HEK293 (cell line): ENCODE data around the gene CACNA1D.

Source experiments
- CTCF ChIA-PET: fragments of 350-600 bp; formaldehyde crosslinking; extraction: SDS; loops from one replicate; lab custom pipeline; 2021; ENCODE audit warnings: antibody characterized with exemption; lab: Yijun Ruan, JAX
- POLR2A ChIA-PET: fragments of 300-600 bp; formaldehyde crosslinking; extraction: SDS; loops from one replicate; lab custom pipeline; 2020; ENCODE audit warnings: antibody characterized with exemption, inconsistent platforms; lab: Yijun Ruan, JAX
- H3K27ac ChIP-seq: fragments of 200-500 bp; sonication (Bioruptor generic); 2 replicates; pipeline ENCODE4 v1.5.1; 2014; ENCODE audit warnings: low read depth, low read length, control low read depth, inconsistent platforms; ENCODE audit errors: extremely low read depth
- H3K36me3 ChIP-seq, 2 experiments: fragments of 200-500 bp in 1 of 2; sonication (Bioruptor generic) in 1 of 2; 1 replicate in 1 of 2; 2 replicates in 1 of 2; pipeline ENCODE4 v1.5.1; 2014 to 2017; ENCODE audit warnings: inconsistent platforms in 2 of 2, low read length in 2 of 2; ENCODE audit not compliant: control insufficient read depth in 2 of 2, insufficient read depth in 1 of 2
- H3K4me1 ChIP-seq: fragments of 200-500 bp; sonication (Bioruptor generic); 2 replicates; pipeline ENCODE4 v1.5.1; 2014; ENCODE audit warnings: mild to moderate bottlenecking, low read length, inconsistent platforms; ENCODE audit not compliant: control insufficient read depth, insufficient read depth
- H3K4me3 ChIP-seq: 2 replicates; pipeline ENCODE4 v1.5.1; 2011; ENCODE audit warnings: low read depth, mild to moderate bottlenecking, control low read depth, low read length, moderate library complexity
- H3K9me3 ChIP-seq: fragments of 200-500 bp; sonication (Bioruptor generic); 2 replicates; pipeline ENCODE4 v1.5.1; 2014; ENCODE audit warnings: low read depth, low read length, inconsistent platforms; ENCODE audit not compliant: control insufficient read depth, insufficient read depth
- HOXA7 ChIP-seq: sonication (generic); formaldehyde crosslinking; IDR thresholded peaks from 2 replicates; pipeline ENCODE4 v1.8.1; 2022; ENCODE audit warnings: missing genetic modification reagents, borderline replicate concordance
- IKZF3 ChIP-seq: fragments of 450-650 bp; IDR thresholded peaks from 2 replicates; pipeline ENCODE4 v1.5.0; 2018; ENCODE audit warnings: missing biosample characterization, mild to moderate bottlenecking, missing genetic modification characterization, moderate library complexity
- KLF16 ChIP-seq: fragments of 450-650 bp; formaldehyde crosslinking; IDR thresholded peaks from 2 replicates; pipeline ENCODE4 v1.5.1; 2017; ENCODE audit warnings: missing biosample characterization, missing genetic modification characterization
- SALL2 ChIP-seq: fragments of 450-650 bp; formaldehyde crosslinking; IDR thresholded peaks from 2 replicates; pipeline ENCODE4 v1.5.0; 2017; ENCODE audit warnings: missing biosample characterization, mild to moderate bottlenecking, missing genetic modification characterization, borderline replicate concordance
- SP3 ChIP-seq: fragments of 450-650 bp; formaldehyde crosslinking; IDR thresholded peaks from 2 replicates; pipeline ENCODE4 v1.5.1; 2016; ENCODE audit warnings: missing biosample characterization, missing genetic modification characterization
- TRIM28 ChIP-seq: IDR thresholded peaks from 2 replicates; pipeline ENCODE4 v1.6.1; 2011; ENCODE audit warnings: low read length, control low read depth, borderline replicate concordance
- ZBTB17 ChIP-seq: fragments of 450-650 bp; formaldehyde crosslinking; IDR thresholded peaks from 2 replicates; pipeline ENCODE4 v1.5.1; 2016; ENCODE audit warnings: missing biosample characterization, missing genetic modification characterization
- ZFHX2 ChIP-seq: fragments of 450-650 bp; formaldehyde crosslinking; conservative IDR thresholded peaks from 2 replicates; pipeline ENCODE4 v1.5.1; 2016; ENCODE audit warnings: missing biosample characterization, missing genetic modification characterization
- ZFP3 ChIP-seq: fragments of 450-650 bp; formaldehyde crosslinking; IDR thresholded peaks from 2 replicates; pipeline ENCODE4 v1.5.1; 2016; ENCODE audit warnings: low read depth, missing biosample characterization, missing genetic modification characterization
- ZIC2 ChIP-seq: fragments of 450-650 bp; formaldehyde crosslinking; IDR thresholded peaks from 2 replicates; pipeline ENCODE4 v1.5.1; 2016; ENCODE audit warnings: missing biosample characterization, missing genetic modification characterization
- ZNF112 ChIP-seq: fragments of 450-650 bp; formaldehyde crosslinking; IDR thresholded peaks from 2 replicates; pipeline ENCODE4 v1.5.0; 2017; ENCODE audit warnings: missing biosample characterization, missing genetic modification characterization
- ZNF169 ChIP-seq: fragments of 450-650 bp; formaldehyde crosslinking; IDR thresholded peaks from 2 replicates; pipeline ENCODE4 v1.5.1; 2016; ENCODE audit warnings: missing biosample characterization, missing genetic modification characterization
- ZNF174 ChIP-seq: fragments of 450-650 bp; formaldehyde crosslinking; IDR thresholded peaks from 2 replicates; pipeline ENCODE4 v1.5.0; 2017; ENCODE audit warnings: missing biosample characterization, mild to moderate bottlenecking, missing genetic modification characterization
- ZNF202 ChIP-seq: fragments of 450-650 bp; formaldehyde crosslinking; IDR thresholded peaks from 2 replicates; pipeline ENCODE4 v1.5.1; 2016; ENCODE audit warnings: missing biosample characterization, missing genetic modification characterization, borderline replicate concordance
- ZNF221 ChIP-seq: fragments of 450-650 bp; formaldehyde crosslinking; IDR thresholded peaks from 2 replicates; pipeline ENCODE4 v1.5.1; 2017; ENCODE audit warnings: missing biosample characterization, missing genetic modification characterization, borderline replicate concordance
- ZNF335 ChIP-seq: fragments of 450-650 bp; formaldehyde crosslinking; conservative IDR thresholded peaks from 2 replicates; pipeline ENCODE4 v1.5.1; 2016; ENCODE audit warnings: missing biosample characterization, missing genetic modification characterization
- ZNF394 ChIP-seq: fragments of 450-650 bp; formaldehyde crosslinking; IDR thresholded peaks from 2 replicates; pipeline ENCODE4 v1.5.1; 2016; ENCODE audit warnings: missing biosample characterization, missing genetic modification characterization, mild to moderate bottlenecking, moderate library complexity, borderline replicate concordance
- ZNF416 ChIP-seq: fragments of 450-650 bp; formaldehyde crosslinking; IDR thresholded peaks from 2 replicates; pipeline ENCODE4 v1.5.1; 2016; ENCODE audit warnings: missing biosample characterization, missing genetic modification characterization
- ZNF610 ChIP-seq: fragments of 450-650 bp; formaldehyde crosslinking; IDR thresholded peaks from 2 replicates; pipeline ENCODE4 v1.5.1; 2016; ENCODE audit warnings: missing biosample characterization, missing genetic modification characterization, borderline replicate concordance
- ZNF791 ChIP-seq: fragments of 450-650 bp; formaldehyde crosslinking; IDR thresholded peaks from 2 replicates; pipeline ENCODE4 v1.5.1; 2016; ENCODE audit warnings: missing biosample characterization, missing genetic modification characterization
- ZNF792 ChIP-seq: fragments of 450-650 bp; formaldehyde crosslinking; IDR thresholded peaks from 2 replicates; pipeline ENCODE4 v1.5.1; 2016; ENCODE audit warnings: missing biosample characterization, missing genetic modification characterization
- ZSCAN30 ChIP-seq: fragments of 450-650 bp; IDR thresholded peaks from 2 replicates; pipeline ENCODE4 v1.5.1; 2018; ENCODE audit warnings: missing biosample characterization, mild to moderate bottlenecking, missing genetic modification characterization, moderate library complexity
- TF ChIP-seq, protein P1 (sequence below): fragments of 450-650 bp; formaldehyde crosslinking; IDR thresholded peaks from 2 replicates; pipeline ENCODE4 v1.5.1; 2016; ENCODE audit warnings: missing biosample characterization, missing genetic modification characterization
- TF ChIP-seq, protein P2 (sequence below): IDR thresholded peaks from 2 replicates; pipeline ENCODE4 v1.6.1; 2011; ENCODE audit warnings: mild to moderate bottlenecking, low read depth, low read length, borderline replicate concordance
- TF ChIP-seq, protein P3 (sequence below): fragments of 450-650 bp; formaldehyde crosslinking; IDR thresholded peaks from 2 replicates; pipeline ENCODE4 v1.5.1; 2017; ENCODE audit warnings: missing biosample characterization, missing genetic modification characterization
- TF ChIP-seq, protein P4 (sequence below): fragments of 450-650 bp; formaldehyde crosslinking; IDR thresholded peaks from 2 replicates; pipeline ENCODE4 v1.5.1; 2017; ENCODE audit warnings: missing biosample characterization, missing genetic modification characterization
- TF ChIP-seq, protein P5 (sequence below): fragments of 450-650 bp; formaldehyde crosslinking; IDR thresholded peaks from 2 replicates; pipeline ENCODE4 v1.5.1; 2016; ENCODE audit warnings: missing biosample characterization, missing genetic modification characterization
- TF ChIP-seq, protein P6 (sequence below): fragments of 450-650 bp; formaldehyde crosslinking; IDR thresholded peaks from 2 replicates; pipeline ENCODE4 v1.5.1; 2017; ENCODE audit warnings: missing biosample characterization, missing genetic modification characterization
- TF ChIP-seq, protein P7 (sequence below): fragments of 450-650 bp; formaldehyde crosslinking; IDR thresholded peaks from 2 replicates; pipeline ENCODE4 v1.5.1; 2017; ENCODE audit warnings: missing biosample characterization, missing genetic modification characterization

CACNA1D gene

DNA sequence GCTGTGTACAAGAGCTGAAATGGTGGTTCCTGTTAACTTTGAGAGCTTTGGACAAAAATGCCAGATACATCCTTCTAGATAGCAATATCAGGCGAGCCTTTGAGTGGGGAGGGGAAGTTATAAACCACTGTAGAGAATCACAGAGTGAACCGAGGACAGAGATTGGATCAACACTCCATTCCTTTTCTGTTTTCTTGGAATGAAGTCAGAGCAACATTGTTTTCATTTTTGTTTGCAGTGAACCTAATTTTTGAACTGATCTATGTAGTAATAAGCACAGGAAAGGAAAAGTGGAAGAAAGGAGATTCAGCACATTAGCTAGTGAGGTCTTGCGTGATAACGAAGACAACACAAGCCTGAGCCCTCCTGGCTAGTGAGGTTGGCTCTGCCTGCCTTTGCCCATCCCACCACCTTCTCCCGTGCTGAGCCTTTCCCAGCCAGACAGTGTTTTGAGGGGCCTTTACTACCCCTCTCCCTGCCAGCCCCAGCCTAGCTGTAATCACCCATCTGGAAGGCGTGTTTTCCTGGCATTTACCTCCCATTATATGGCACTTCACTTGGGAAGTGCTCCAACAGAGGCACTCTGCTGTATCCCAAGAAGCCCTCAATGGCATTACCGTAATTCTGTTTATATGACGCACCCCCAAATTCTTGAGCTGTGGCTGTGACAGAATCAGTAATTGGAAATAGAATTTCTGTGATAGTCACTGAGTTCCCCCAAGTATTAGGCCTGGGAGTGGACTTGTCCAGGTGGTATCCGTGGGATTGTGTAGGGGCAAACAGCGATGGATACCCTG lies 129.8 kb downstream of the CACNA1D start:
- CTCF ChIA-PET: no interaction called here

DNA sequence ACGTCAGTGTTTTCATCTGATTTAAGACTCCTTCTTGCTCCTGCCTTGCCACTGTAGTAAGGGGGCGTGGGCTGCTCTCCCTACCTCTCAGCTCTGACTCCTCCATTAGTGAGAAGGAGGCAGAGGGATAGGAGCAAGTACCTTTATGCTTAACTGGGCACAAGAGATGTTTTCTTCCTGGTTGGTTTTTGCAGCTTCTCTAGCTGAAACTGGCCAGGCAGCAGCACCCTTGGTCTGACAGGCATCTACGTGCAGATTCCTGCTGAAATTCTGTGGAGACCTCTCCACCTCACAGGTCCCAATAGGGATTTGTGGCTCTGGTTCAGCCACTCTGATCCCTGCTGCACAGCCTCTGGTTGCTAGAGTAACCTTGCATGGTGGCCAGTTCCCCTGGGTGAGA lies 132.5 kb downstream of the CACNA1D start:
- no peak overlapping the region for H3K4me3 ChIP-seq
- POLR2A ChIA-PET: no interaction called here
- H3K4me1 ChIP-seq: no peaks in the 10 kb centered on the region
- no peaks in the 10 kb centered on the region for H3K9me3 ChIP-seq
- CTCF ChIA-PET: no interaction called here
- H3K36me3 ChIP-seq: no peaks in the 10 kb centered on the region
- H3K27ac ChIP-seq: no peak overlapping the region
- TF ChIP-seq HOXA7 (no peak), ZNF394 (no peak), SP3 (tag by site-specific recombination) (no peak), KLF16 (no peak), TRIM28 (no peak), ZNF169 (tag by site-specific recombination) (no peak), ZSCAN30 (tag by site-specific recombination) (no peak), ZNF610 (tag by site-specific recombination) (no peak), IKZF3 (no peak), ZNF792 (tag by site-specific recombination) (no peak), ZNF416 (tag by site-specific recombination) (no peak), SALL2 (tag by site-specific recombination) (no peak)
- TF ChIP-seq, protein P1, sequence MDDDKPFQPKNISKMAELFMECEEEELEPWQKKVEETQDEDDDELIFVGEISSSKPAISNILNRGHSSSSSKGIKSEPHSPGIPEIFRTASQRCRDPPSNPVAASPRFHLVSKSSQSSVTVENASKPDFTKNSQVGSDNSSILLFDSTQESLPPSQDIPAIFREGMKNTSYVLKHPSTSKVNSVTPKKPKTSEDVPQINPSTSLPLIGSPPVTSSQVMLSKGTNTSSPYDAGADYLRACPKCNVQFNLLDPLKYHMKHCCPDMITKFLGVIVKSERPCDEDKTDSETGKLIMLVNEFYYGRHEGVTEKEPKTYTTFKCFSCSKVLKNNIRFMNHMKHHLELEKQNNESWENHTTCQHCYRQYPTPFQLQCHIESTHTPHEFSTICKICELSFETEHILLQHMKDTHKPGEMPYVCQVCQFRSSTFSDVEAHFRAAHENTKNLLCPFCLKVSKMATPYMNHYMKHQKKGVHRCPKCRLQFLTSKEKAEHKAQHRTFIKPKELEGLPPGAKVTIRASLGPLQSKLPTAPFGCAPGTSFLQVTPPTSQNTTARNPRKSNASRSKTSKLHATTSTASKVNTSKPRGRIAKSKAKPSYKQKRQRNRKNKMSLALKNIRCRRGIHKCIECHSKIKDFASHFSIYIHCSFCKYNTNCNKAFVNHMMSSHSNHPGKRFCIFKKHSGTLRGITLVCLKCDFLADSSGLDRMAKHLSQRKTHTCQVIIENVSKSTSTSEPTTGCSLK (tag by site-specific recombination): no peak
- TF ChIP-seq, protein P2, sequence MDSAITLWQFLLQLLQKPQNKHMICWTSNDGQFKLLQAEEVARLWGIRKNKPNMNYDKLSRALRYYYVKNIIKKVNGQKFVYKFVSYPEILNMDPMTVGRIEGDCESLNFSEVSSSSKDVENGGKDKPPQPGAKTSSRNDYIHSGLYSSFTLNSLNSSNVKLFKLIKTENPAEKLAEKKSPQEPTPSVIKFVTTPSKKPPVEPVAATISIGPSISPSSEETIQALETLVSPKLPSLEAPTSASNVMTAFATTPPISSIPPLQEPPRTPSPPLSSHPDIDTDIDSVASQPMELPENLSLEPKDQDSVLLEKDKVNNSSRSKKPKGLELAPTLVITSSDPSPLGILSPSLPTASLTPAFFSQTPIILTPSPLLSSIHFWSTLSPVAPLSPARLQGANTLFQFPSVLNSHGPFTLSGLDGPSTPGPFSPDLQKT: no peak
- TF ChIP-seq, protein P3, sequence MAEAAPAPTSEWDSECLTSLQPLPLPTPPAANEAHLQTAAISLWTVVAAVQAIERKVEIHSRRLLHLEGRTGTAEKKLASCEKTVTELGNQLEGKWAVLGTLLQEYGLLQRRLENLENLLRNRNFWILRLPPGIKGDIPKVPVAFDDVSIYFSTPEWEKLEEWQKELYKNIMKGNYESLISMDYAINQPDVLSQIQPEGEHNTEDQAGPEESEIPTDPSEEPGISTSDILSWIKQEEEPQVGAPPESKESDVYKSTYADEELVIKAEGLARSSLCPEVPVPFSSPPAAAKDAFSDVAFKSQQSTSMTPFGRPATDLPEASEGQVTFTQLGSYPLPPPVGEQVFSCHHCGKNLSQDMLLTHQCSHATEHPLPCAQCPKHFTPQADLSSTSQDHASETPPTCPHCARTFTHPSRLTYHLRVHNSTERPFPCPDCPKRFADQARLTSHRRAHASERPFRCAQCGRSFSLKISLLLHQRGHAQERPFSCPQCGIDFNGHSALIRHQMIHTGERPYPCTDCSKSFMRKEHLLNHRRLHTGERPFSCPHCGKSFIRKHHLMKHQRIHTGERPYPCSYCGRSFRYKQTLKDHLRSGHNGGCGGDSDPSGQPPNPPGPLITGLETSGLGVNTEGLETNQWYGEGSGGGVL (tag by site-specific recombination): no peak
- TF ChIP-seq, protein P4, sequence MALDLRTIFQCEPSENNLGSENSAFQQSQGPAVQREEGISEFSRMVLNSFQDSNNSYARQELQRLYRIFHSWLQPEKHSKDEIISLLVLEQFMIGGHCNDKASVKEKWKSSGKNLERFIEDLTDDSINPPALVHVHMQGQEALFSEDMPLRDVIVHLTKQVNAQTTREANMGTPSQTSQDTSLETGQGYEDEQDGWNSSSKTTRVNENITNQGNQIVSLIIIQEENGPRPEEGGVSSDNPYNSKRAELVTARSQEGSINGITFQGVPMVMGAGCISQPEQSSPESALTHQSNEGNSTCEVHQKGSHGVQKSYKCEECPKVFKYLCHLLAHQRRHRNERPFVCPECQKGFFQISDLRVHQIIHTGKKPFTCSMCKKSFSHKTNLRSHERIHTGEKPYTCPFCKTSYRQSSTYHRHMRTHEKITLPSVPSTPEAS (tag by site-specific recombination): no peak
- TF ChIP-seq, all 188 proteins: peak for 0

More for the DNA sequence above, 129.8 kb downstream of the CACNA1D start:
- POLR2A ChIA-PET: no interaction called here
- TF ChIP-seq ZBTB17 (tag by site-specific recombination) (no peak), ZIC2 (tag by site-specific recombination) (no peak), ZFP3 (tag by site-specific recombination) (no peak), SP3 (tag by site-specific recombination) (no peak), ZNF791 (no peak), ZNF174 (tag by site-specific recombination) (no peak), ZNF202 (tag by site-specific recombination) (no peak), ZNF335 (tag by site-specific recombination) (no peak), ZNF221 (tag by site-specific recombination) (no peak), ZFHX2 (no peak), ZNF112 (no peak)
- TF ChIP-seq, protein P5, sequence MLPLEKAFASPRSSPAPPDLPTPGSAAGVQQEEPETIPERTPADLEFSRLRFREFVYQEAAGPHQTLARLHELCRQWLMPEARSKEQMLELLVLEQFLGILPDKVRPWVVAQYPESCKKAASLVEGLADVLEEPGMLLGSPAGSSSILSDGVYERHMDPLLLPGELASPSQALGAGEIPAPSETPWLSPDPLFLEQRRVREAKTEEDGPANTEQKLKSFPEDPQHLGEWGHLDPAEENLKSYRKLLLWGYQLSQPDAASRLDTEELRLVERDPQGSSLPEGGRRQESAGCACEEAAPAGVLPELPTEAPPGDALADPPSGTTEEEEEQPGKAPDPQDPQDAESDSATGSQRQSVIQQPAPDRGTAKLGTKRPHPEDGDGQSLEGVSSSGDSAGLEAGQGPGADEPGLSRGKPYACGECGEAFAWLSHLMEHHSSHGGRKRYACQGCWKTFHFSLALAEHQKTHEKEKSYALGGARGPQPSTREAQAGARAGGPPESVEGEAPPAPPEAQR (tag by site-specific recombination): no peak
- TF ChIP-seq, protein P6, sequence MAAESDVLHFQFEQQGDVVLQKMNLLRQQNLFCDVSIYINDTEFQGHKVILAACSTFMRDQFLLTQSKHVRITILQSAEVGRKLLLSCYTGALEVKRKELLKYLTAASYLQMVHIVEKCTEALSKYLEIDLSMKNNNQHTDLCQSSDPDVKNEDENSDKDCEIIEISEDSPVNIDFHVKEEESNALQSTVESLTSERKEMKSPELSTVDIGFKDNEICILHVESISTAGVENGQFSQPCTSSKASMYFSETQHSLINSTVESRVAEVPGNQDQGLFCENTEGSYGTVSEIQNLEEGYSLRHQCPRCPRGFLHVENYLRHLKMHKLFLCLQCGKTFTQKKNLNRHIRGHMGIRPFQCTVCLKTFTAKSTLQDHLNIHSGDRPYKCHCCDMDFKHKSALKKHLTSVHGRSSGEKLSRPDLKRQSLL (tag by site-specific recombination): no peak
- TF ChIP-seq, protein P7, sequence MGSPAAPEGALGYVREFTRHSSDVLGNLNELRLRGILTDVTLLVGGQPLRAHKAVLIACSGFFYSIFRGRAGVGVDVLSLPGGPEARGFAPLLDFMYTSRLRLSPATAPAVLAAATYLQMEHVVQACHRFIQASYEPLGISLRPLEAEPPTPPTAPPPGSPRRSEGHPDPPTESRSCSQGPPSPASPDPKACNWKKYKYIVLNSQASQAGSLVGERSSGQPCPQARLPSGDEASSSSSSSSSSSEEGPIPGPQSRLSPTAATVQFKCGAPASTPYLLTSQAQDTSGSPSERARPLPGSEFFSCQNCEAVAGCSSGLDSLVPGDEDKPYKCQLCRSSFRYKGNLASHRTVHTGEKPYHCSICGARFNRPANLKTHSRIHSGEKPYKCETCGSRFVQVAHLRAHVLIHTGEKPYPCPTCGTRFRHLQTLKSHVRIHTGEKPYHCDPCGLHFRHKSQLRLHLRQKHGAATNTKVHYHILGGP (tag by site-specific recombination): no peak
- Histone ChIP-seq H3K36me3 (no peaks in the 10 kb centered on the region), H3K27ac (no peak overlapping the region), H3K9me3 (no peaks in the 10 kb centered on the region), H3K4me3 (no peak overlapping the region), H3K4me1 (no peaks in the 10 kb centered on the region)
